B cell (primary cell): ENCODE results near the gene TIPIN. TPM values are rescaled to one million over a fixed set of nuclear protein-coding genes. Genes with fewer than 3 reads are reported as not detected.

ENCODE experiments used
- ATAC-seq: fragments of 200-7000 bp; cut with Tn5 transposase; one replicate; pipeline ENCODE4 v1.10.0; 2021; ENCODE audit warnings: low read depth, mild to moderate bottlenecking, moderate number of reproducible peaks, moderate library complexity
- CTCF ChIA-PET: fragments of 350-600 bp; sonication (Branson Sonifier 250); formaldehyde crosslinking; loops from one replicate; lab custom pipeline; 2021; ENCODE audit warnings: antibody characterized with exemption, inconsistent platforms; lab: Charles Lee
- POLR2A ChIA-PET: fragments of 350-600 bp; sonication (Branson Sonifier 250); formaldehyde crosslinking; loops from one replicate; lab custom pipeline; 2021; ENCODE audit warnings: antibody characterized with exemption; lab: Charles Lee
- DNase-seq: peaks from one replicate; pipeline ENCODE4 v3.0.0; 2013
- H2AFZ ChIP-seq: 2 replicates; pipeline ENCODE4 v1.6.1; 2012; ENCODE audit warnings: mild to moderate bottlenecking, low read depth, low read length; ENCODE audit not compliant: insufficient read depth, poor library complexity, severe bottlenecking
- H3K27ac ChIP-seq, 2 donors: 1 replicate in 1 of 2; 2 replicates in 1 of 2; pipeline ENCODE4 v1.5.1; 2012 to 2013; ENCODE audit warnings: low read length in 2 of 2, mild to moderate bottlenecking in 2 of 2, moderate library complexity in 1 of 2
- H3K27me3 ChIP-seq, 4 experiments: fragments of 200-600 bp in 1 of 4; sonication (generic) in 1 of 4; replicated peaks in 1 of 4; 1 replicate in 2 of 4; 2 replicates in 2 of 4; pipeline versions ENCODE4 v1.6.1 to v1.7.0; 2013 to 2016; ENCODE audit warnings: low read length in 3 of 4, mild to moderate bottlenecking in 2 of 4, mixed read lengths in 1 of 4, moderate library complexity in 1 of 4; ENCODE audit not compliant: insufficient read depth in 4 of 4, control insufficient read depth in 3 of 4; ENCODE audit errors: control extremely low read depth in 1 of 4
- H3K36me3 ChIP-seq, 2 experiments: replicated peaks in 1 of 2; 1 replicate in 1 of 2; 2 replicates in 1 of 2; pipeline versions ENCODE4 v1.6.1 to v1.7.1; 2013; ENCODE audit warnings: low read length in 1 of 2; ENCODE audit not compliant: insufficient read depth in 2 of 2, control insufficient read depth in 1 of 2; ENCODE audit errors: control extremely low read depth in 1 of 2, extremely low read depth in 1 of 2
- H3K4me1 ChIP-seq, 2 donors: fragments of 200-600 bp in 1 of 2; sonication (generic) in 1 of 2; 1 replicate in 1 of 2; 2 replicates in 1 of 2; pipeline versions ENCODE4 v1.5.1 to v1.6.1; 2013 to 2017; ENCODE audit warnings: low read length in 2 of 2; ENCODE audit not compliant: control insufficient read depth in 2 of 2, insufficient read depth in 2 of 2
- H3K4me2 ChIP-seq: replicated peaks from 2 replicates; pipeline ENCODE3; 2012; ENCODE audit warnings: mild to moderate bottlenecking, low read depth, low read length; ENCODE audit not compliant: poor library complexity, severe bottlenecking
- H3K4me3 ChIP-seq, 5 experiments: fragments of 200-600 bp in 1 of 5; sonication (generic) in 1 of 5; 1 replicate in 3 of 5; 2 replicates in 2 of 5; pipeline versions ENCODE4 v1.5.1 to v1.7.0; 2011 to 2016; ENCODE audit warnings: low read length in 4 of 5, mild to moderate bottlenecking in 4 of 5, low read depth in 2 of 5, control low read depth in 1 of 5, moderate library complexity in 1 of 5; ENCODE audit not compliant: insufficient read depth in 1 of 5; ENCODE audit errors: control extremely low read depth in 1 of 5, extremely low read depth in 1 of 5
- H3K79me2 ChIP-seq: fragments of 200-600 bp; sonication (generic); one replicate; pipeline ENCODE4 v1.6.0; 2016; ENCODE audit warnings: low read length; ENCODE audit not compliant: control insufficient read depth, insufficient read depth
- H3K9ac ChIP-seq: fragments of 200-600 bp; sonication (generic); 2 replicates; pipeline ENCODE4 v1.6.1; 2017; ENCODE audit warnings: mild to moderate bottlenecking, low read length, moderate library complexity
- H3K9me3 ChIP-seq, 3 donors: one replicate each; pipeline versions ENCODE4 v1.6.1 to v1.7.1; 2013; ENCODE audit warnings: low read length in 2 of 3; ENCODE audit not compliant: control insufficient read depth in 2 of 3, insufficient read depth in 1 of 3; ENCODE audit errors: control extremely low read depth in 1 of 3
- H4K20me1 ChIP-seq: 2 replicates; pipeline ENCODE4 v1.6.0; 2012; ENCODE audit warnings: mild to moderate bottlenecking, low read length; ENCODE audit not compliant: insufficient read depth, control insufficient read depth, poor library complexity, severe bottlenecking
- H3K27ac Mint-ChIP-seq: one replicate; pipeline ENCODE4 v1.8.0; 2021; ENCODE audit warnings: mixed read lengths
- H3K27me3 Mint-ChIP-seq: one replicate; pipeline ENCODE4 v1.8.0; 2021; ENCODE audit warnings: mixed read lengths
- H3K4me1 Mint-ChIP-seq: one replicate; pipeline ENCODE4 v1.8.0; 2021; ENCODE audit warnings: mixed read lengths
- H3K4me3 Mint-ChIP-seq: one replicate; pipeline ENCODE4 v1.8.0; 2021; ENCODE audit warnings: mixed read lengths
- H3K9me3 Mint-ChIP-seq: one replicate; pipeline ENCODE4 v1.8.0; 2022; ENCODE audit warnings: mixed read lengths; ENCODE audit not compliant: insufficient read depth
- CTCF ChIP-seq: fragments of 200-600 bp; IDR thresholded peaks from one replicate; pipeline ENCODE4 v1.8.0; 2022; ENCODE audit warnings: antibody characterized with exemption, mild to moderate bottlenecking
- EZH2 ChIP-seq: IDR thresholded peaks from 2 replicates; pipeline ENCODE4 v1.6.1; 2012; ENCODE audit warnings: borderline replicate concordance, low read depth, mild to moderate bottlenecking, moderate library complexity, low read length; ENCODE audit not compliant: insufficient read depth, poor library complexity, severe bottlenecking
- WGBS: methylation state at CpG from one replicate; pipeline ENCODE4 v1.1.5; 2013; ENCODE audit warnings: missing lambda C conversion rate; ENCODE audit not compliant: insufficient coverage; 5-methylcytosine and 5-hydroxymethylcytosine counted together
- intact Hi-C: fragments of 100-400 bp; cut with micrococcal nuclease; formaldehyde crosslinking; loops from one replicate; pipeline ENCODE4 v1.10.0; 2022
- polyA plus RNA-seq: library from polyadenylated mRNA; depleted of rRNA; stranded (reverse); fragments of >200 nt; gene quantifications from 2 replicates; pipeline ENCODE4 v1.2.3, GENCODE V29; 2012
- total RNA-seq, 2 donors: library from RNA; stranded (reverse); fragments of 120-200 nt in 1 of 2; gene quantifications; 1 replicate in 1 of 2; 2 replicates in 1 of 2; pipeline versions ENCODE4 v1.2.3 to v1.2.4, GENCODE V29; 2013 to 2022

TIPIN gene
- total and polyA plus RNA-seq, 2 donors (not counting 1 experiment from before 2014, with no cell fraction given): 4.1 to 8.8 TPM

GRCh38 chr15:66290007-66290406 lies 66.5 kb downstream of the TIPIN start:
- WGBS: 72% methylated on average over 3 of the region's 3 CpGs
- no peak overlapping the region for H3K4me2 ChIP-seq
- CTCF ChIA-PET: interaction anchor here (2.3 kb wide), 1 partner anchor 208 kb away, joined by 14 read pairs; the partner anchor contains the start of gene SNAPC5
- POLR2A ChIA-PET: no interaction called here
- H3K4me1 ChIP-seq: peaks cover 18 to 25% of the 10 kb centered on the region in 2 donors
- no peak overlapping the region for H3K4me3 Mint-ChIP-seq
- H3K4me3 ChIP-seq: no peak overlapping the region
- H3K27me3 Mint-ChIP-seq: no peaks in the 10 kb centered on the region
- H3K4me1 Mint-ChIP-seq: peaks cover 34% of the 10 kb centered on the region
- no peaks in the 10 kb centered on the region for H3K9me3 ChIP-seq
- H3K27ac ChIP-seq: no peak overlapping the region
- H3K36me3 ChIP-seq: no peaks in the 10 kb centered on the region
- TF ChIP-seq EZH2: no peak
- no peak for TF ChIP-seq CTCF
- H2AFZ ChIP-seq: no peak overlapping the region
- ATAC-seq (no peak), DNase-seq (no peak)
- no peak overlapping the region for H3K27ac Mint-ChIP-seq
- no peaks in the 10 kb centered on the region for H3K27me3 ChIP-seq
- H4K20me1 ChIP-seq: no peaks in the 10 kb centered on the region
- H3K79me2 ChIP-seq: peaks cover 24% of the 10 kb centered on the region
- no peak overlapping the region for H3K9ac ChIP-seq
- H3K9me3 Mint-ChIP-seq: no peaks in the 10 kb centered on the region
- intact Hi-C loops: no loop called here

- Histone ChIP-seq H4K20me1 (no peaks in the 10 kb centered on the region), H3K79me2 (peaks cover 22% of the 10 kb centered on the region), H3K4me3 (no peak overlapping the region), H3K4me1 (peaks cover 9 to 15% of the 10 kb centered on the region in 2 donors), H3K36me3 (no peaks in the 10 kb centered on the region), H2AFZ (no peak overlapping the region), H3K9ac (no peak overlapping the region), H3K27me3 (no peaks in the 10 kb centered on the region), H3K27ac (no peak overlapping the region), H3K4me2 (no peak overlapping the region), H3K9me3 (no peaks in the 10 kb centered on the region)
- POLR2A ChIA-PET: no interaction called here
- Mint-ChIP-seq H3K27me3 (no peaks in the 10 kb centered on the region), H3K27ac (no peak overlapping the region), H3K4me3 (no peak overlapping the region), H3K4me1 (peaks cover 24% of the 10 kb centered on the region), H3K9me3 (no peaks in the 10 kb centered on the region)
- ATAC-seq: no peak
- TF ChIP-seq CTCF: no peak
- no peak for TF ChIP-seq EZH2
- no peak for DNase-seq
- CTCF ChIA-PET: interaction anchor here (0.7 to 2.1 kb wide), 10 partner anchors 12 to 693 kb away, joined by 3 to 15 read pairs (median 3); partner anchors contain the start of genes INTS14 and SNAPC5
- intact Hi-C loops: loop anchor here (5.0 kb wide), 1 partner anchor 691 kb away; no protein-coding TSS in a partner anchor
- WGBS: 96% methylated on average over 5 of the region's 6 CpGs
Measured at GRCh38 chr15:66288551-66289185, 67.8 kb downstream of the TIPIN start.
